ENCODE results near the gene EIF4E2.

- TF ChIP-seq, protein P1, sequence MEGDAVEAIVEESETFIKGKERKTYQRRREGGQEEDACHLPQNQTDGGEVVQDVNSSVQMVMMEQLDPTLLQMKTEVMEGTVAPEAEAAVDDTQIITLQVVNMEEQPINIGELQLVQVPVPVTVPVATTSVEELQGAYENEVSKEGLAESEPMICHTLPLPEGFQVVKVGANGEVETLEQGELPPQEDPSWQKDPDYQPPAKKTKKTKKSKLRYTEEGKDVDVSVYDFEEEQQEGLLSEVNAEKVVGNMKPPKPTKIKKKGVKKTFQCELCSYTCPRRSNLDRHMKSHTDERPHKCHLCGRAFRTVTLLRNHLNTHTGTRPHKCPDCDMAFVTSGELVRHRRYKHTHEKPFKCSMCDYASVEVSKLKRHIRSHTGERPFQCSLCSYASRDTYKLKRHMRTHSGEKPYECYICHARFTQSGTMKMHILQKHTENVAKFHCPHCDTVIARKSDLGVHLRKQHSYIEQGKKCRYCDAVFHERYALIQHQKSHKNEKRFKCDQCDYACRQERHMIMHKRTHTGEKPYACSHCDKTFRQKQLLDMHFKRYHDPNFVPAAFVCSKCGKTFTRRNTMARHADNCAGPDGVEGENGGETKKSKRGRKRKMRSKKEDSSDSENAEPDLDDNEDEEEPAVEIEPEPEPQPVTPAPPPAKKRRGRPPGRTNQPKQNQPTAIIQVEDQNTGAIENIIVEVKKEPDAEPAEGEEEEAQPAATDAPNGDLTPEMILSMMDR (IDR thresholded peaks at IDR 0.05; ENCODE audit: low read depth, low read length): no peak
- TF ChIP-seq EZH2phosphoT487 (IDR thresholded peaks at IDR 0.05; ENCODE audit: low read depth): no peak
These were observed 48.0 kb upstream of the EIF4E2 start for GRCh38 chr2:232502511-232502910.

Measured in OCI-LY3 (cell line).